Peyer's patch (tissue), 4 donors: ENCODE data around the gene MTCL1.

Source experiments
- POLR2A ChIP-seq, 2 donors: fragments of 450-650 bp; IDR thresholded peaks; one replicate each; pipeline ENCODE4 v1.5.1; 2017; ENCODE audit warnings: antibody characterized with exemption in 2 of 2, mild to moderate bottlenecking in 2 of 2, moderate library complexity in 2 of 2
- TF ChIP-seq, protein P1 (sequence below), 6 experiments: fragments of 450-650 bp in 4 of 6; fragments of 200-600 bp in 2 of 6; sonication (generic) in 1 of 6; IDR thresholded peaks; one replicate each; pipeline ENCODE4 v1.5.1; 2017 to 2019; ENCODE audit warnings: antibody characterized with exemption in 6 of 6, mild to moderate bottlenecking in 3 of 6, moderate library complexity in 1 of 6

- TF ChIP-seq, protein P1, sequence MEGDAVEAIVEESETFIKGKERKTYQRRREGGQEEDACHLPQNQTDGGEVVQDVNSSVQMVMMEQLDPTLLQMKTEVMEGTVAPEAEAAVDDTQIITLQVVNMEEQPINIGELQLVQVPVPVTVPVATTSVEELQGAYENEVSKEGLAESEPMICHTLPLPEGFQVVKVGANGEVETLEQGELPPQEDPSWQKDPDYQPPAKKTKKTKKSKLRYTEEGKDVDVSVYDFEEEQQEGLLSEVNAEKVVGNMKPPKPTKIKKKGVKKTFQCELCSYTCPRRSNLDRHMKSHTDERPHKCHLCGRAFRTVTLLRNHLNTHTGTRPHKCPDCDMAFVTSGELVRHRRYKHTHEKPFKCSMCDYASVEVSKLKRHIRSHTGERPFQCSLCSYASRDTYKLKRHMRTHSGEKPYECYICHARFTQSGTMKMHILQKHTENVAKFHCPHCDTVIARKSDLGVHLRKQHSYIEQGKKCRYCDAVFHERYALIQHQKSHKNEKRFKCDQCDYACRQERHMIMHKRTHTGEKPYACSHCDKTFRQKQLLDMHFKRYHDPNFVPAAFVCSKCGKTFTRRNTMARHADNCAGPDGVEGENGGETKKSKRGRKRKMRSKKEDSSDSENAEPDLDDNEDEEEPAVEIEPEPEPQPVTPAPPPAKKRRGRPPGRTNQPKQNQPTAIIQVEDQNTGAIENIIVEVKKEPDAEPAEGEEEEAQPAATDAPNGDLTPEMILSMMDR (IDR thresholded peaks at IDR 0.05), result no peak
- TF ChIP-seq POLR2A (IDR thresholded peaks at IDR 0.05), result no peak
These were observed 21.8 kb downstream of the MTCL1 start for GRCh38 chr18:8726963-8727705.
